Activated CD4-positive, CD25-positive, alpha-beta regulatory T cell treated with anti-CD3 and anti-CD28 coated beads, Interleukin-2, amount 50 U/mL, for 24 hours (primary cell): ENCODE data around the gene NFASC.

Experiments used
- ATAC-seq, 2 donors: fragments of 150-1000 bp; cut with Tn5 transposase; one replicate each; pipeline ENCODE4 v1.10.0; 2021; ENCODE audit warnings: mild to moderate bottlenecking in 1 of 2, moderate library complexity in 1 of 2

The NFASC gene

GRCh38 chr1:205013683-205014367, 143.2 kb downstream of the NFASC start:
- ATAC-seq: no peak

- no peak for ATAC-seq
Observed at GRCh38 chr1:205014783-205015182, 144.1 kb downstream of the NFASC start.

GRCh38 chr1:205015241-205015640, 144.6 kb downstream of the NFASC start:
- ATAC-seq: no peak

GRCh38 chr1:205016075-205016474, 145.4 kb downstream of the NFASC start:
- no peak for ATAC-seq

GRCh38 chr1:205016584-205016983, 145.9 kb downstream of the NFASC start:
- no peak for ATAC-seq

- ATAC-seq: no peak
Observed at GRCh38 chr1:205017001-205017400, 146.3 kb downstream of the NFASC start.

GRCh38 chr1:205017766-205018165, 147.1 kb downstream of the NFASC start:
- ATAC-seq: no peak

GRCh38 chr1:205018381-205018780, 147.7 kb downstream of the NFASC start:
- ATAC-seq: no peak

GRCh38 chr1:205020466-205020865, 149.8 kb downstream of the NFASC start:
- ATAC-seq: no peak

GRCh38 chr1:205024679-205025078, 154.0 kb downstream of the NFASC start:
- no peak for ATAC-seq

GRCh38 chr1:205025239-205025638, 154.6 kb downstream of the NFASC start:
- no peak for ATAC-seq

GRCh38 chr1:205026181-205026580, 155.5 kb downstream of the NFASC start:
- no peak for ATAC-seq

GRCh38 chr1:205028390-205028789, 157.7 kb downstream of the NFASC start:
- ATAC-seq: no peak

GRCh38 chr1:205028924-205029323, 158.3 kb downstream of the NFASC start:
- no peak for ATAC-seq

GRCh38 chr1:205030241-205030640, 159.6 kb downstream of the NFASC start:
- ATAC-seq: no peak

- no peak for ATAC-seq
Observed at GRCh38 chr1:205030896-205031295, 160.2 kb downstream of the NFASC start.

GRCh38 chr1:205032508-205032907, 161.8 kb downstream of the NFASC start:
- no peak for ATAC-seq

- no peak for ATAC-seq
Observed at GRCh38 chr1:205037539-205037938, 166.9 kb downstream of the NFASC start.

- no peak for ATAC-seq
Observed at GRCh38 chr1:205038132-205038786, 167.6 kb downstream of the NFASC start.

GRCh38 chr1:205041001-205041715, 170.5 kb downstream of the NFASC start:
- ATAC-seq: no peak

- no peak for ATAC-seq
Observed at GRCh38 chr1:205041998-205042910, 171.6 kb downstream of the NFASC start.

- no peak for ATAC-seq
Observed at GRCh38 chr1:205042911-205043806, 172.5 kb downstream of the NFASC start, which contains the start of gene CNTN2. Gene CNTN2 (plus strand): TSS chr1:205043212. CDS start chr1:205053186, 9,974 bp downstream.
